Head of caudate nucleus (tissue), 42 donors: ENCODE measurements around the gene GLDN.

Source experiments
- DNase-seq, 42 donors: peaks; one replicate each; pipeline versions ENCODE4 v3.0.0 to v3.0.0-alpha.2; 2020 to 2021; ENCODE audit warnings: mixed read lengths in 7 of 42
- intact Hi-C: fragments of 100-400 bp; cut with DNase I; formaldehyde crosslinking; loops from one replicate; pipeline ENCODE4 v1.15.0; 2022

GLDN gene

GRCh38 chr15:51320843-51321242 is 20.6 kb upstream of the GLDN start:
- DNase-seq: no peak
- intact Hi-C loops: no loop called here

GRCh38 chr15:51321316-51321715 is 20.1 kb upstream of the GLDN start:
- no peak for DNase-seq
- intact Hi-C loops: no loop called here

GRCh38 chr15:51322621-51323296 is 18.7 kb upstream of the GLDN start:
- intact Hi-C loops: no loop called here
- DNase-seq: peak in 1 of 42 donors; percentile 26

- intact Hi-C loops: no loop called here
- no peak for DNase-seq
These were observed 17.7 kb upstream of the GLDN start for GRCh38 chr15:51323749-51324148.

- intact Hi-C loops: no loop called here
These were observed 16.3 kb upstream of the GLDN start for GRCh38 chr15:51325167-51325566.

GRCh38 chr15:51327081-51327480 is 14.4 kb upstream of the GLDN start:
- DNase-seq: no peak
- intact Hi-C loops: no loop called here

More at GRCh38 chr15:51325167-51325566, 16.3 kb upstream of the GLDN start:
- no peak for DNase-seq

GRCh38 chr15:51328926-51329325 is 12.5 kb upstream of the GLDN start:
- no peak for DNase-seq
- intact Hi-C loops: no loop called here

GRCh38 chr15:51331141-51331540 is 10.3 kb upstream of the GLDN start:
- intact Hi-C loops: no loop called here
- DNase-seq: no peak

GRCh38 chr15:51332206-51333147 is 9.0 kb upstream of the GLDN start:
- DNase-seq: peak in 6 of 42 donors; percentile 25 to 46 (median 39)
- intact Hi-C loops: no loop called here

GRCh38 chr15:51333571-51333970 is 7.9 kb upstream of the GLDN start:
- no peak for DNase-seq
- intact Hi-C loops: no loop called here

- intact Hi-C loops: no loop called here
- DNase-seq: no peak
These were observed 7.4 kb upstream of the GLDN start for GRCh38 chr15:51334011-51334451.

GRCh38 chr15:51335087-51335486 is 6.4 kb upstream of the GLDN start:
- intact Hi-C loops: no loop called here

GRCh38 chr15:51335538-51336410 is 5.7 kb upstream of the GLDN start:
- intact Hi-C loops: no loop called here
- peak in 24 of 42 donors; percentile 17 to 79 (median 36) for DNase-seq

More at GRCh38 chr15:51335087-51335486, 6.4 kb upstream of the GLDN start:
- DNase-seq: no peak

GRCh38 chr15:51338496-51338895 is 3.0 kb upstream of the GLDN start, which contains the start of gene CYP19A1:
CYP19A1 (minus strand) TSS chr15:51338596; CDS start chr15:51242912, 95,684 bp downstream.
- intact Hi-C loops: no loop called here
- no peak for DNase-seq

GRCh38 chr15:51342227-51342999 is 958 bp downstream of the GLDN start:
- peak in 26 of 42 donors; percentile 19 to 71 (median 46) for DNase-seq
- intact Hi-C loops: no loop called here

- intact Hi-C loops: no loop called here
- no peak for DNase-seq
These were observed 2.0 kb downstream of the GLDN start for GRCh38 chr15:51343466-51343865.

- DNase-seq: no peak
- intact Hi-C loops: no loop called here
These were observed 4.7 kb downstream of the GLDN start for GRCh38 chr15:51346136-51346535.

GRCh38 chr15:51348688-51349087 is 7.2 kb downstream of the GLDN start:
- DNase-seq: peak in 9 of 42 donors; percentile 21 to 72 (median 43)
- intact Hi-C loops: no loop called here
